SKM-1 (cell line): Measurements from ENCODE around the gene GOLGA6A.

Experiments used
- DNase-seq: peaks from one replicate; lab custom pipeline; 2025; ENCODE audit not compliant: unreplicated experiment; lab: John Stamatoyannopoulos, UW

GOLGA6A gene

GRCh38 chr15:74037171-74038117 lies 44.9 kb downstream of the GOLGA6A start:
- DNase-seq = no peak

DNA sequence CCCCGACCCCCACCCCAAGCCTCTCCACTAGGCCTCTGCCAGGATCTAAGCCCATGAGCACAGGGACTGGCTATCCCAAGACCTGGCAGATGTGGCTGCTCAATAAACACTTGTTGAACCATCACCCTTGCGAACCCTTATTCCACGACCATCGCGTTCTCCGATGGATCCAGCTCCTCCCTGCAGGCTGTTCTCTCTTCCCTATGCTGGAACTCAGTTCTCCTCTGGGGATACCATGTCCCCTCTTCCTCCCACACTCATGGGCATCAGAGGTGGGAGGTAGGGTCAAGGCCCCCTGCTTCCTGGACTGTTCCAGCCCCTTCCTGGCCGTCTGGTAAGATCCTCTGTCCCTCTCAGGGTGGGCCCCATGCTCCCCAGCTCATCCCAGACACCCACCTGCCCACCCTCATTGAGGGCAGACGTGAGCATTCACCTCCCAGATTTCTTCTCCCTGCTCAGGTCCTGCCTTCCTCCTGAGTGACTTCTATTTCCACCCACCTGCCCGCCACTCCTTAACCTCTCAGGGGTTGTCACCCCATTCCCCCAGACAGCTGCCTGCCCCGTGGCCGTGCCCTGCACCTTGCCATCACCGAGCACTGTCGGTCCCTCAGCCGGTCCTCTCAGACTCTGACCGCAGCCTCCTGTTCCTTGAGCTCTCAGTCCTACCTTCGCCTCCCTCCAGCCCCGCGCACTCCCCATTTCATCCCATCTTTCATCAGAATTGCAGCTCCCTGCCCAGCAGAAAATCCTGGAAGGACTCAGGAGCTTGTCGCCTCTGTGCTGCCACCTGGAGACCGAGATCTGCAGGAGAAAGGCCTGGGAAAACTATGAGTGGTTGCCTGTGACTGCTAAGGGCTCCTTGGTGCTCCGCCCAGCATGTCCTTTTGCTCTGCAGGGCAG lies 45.8 kb downstream of the GOLGA6A start:
- no peak for DNase-seq

GRCh38 chr15:74035121-74036017 lies 47.0 kb downstream of the GOLGA6A start:
- no peak for DNase-seq

- DNase-seq = no peak
Observed at GRCh38 chr15:74034206-74034755, 48.1 kb downstream of the GOLGA6A start.

DNA sequence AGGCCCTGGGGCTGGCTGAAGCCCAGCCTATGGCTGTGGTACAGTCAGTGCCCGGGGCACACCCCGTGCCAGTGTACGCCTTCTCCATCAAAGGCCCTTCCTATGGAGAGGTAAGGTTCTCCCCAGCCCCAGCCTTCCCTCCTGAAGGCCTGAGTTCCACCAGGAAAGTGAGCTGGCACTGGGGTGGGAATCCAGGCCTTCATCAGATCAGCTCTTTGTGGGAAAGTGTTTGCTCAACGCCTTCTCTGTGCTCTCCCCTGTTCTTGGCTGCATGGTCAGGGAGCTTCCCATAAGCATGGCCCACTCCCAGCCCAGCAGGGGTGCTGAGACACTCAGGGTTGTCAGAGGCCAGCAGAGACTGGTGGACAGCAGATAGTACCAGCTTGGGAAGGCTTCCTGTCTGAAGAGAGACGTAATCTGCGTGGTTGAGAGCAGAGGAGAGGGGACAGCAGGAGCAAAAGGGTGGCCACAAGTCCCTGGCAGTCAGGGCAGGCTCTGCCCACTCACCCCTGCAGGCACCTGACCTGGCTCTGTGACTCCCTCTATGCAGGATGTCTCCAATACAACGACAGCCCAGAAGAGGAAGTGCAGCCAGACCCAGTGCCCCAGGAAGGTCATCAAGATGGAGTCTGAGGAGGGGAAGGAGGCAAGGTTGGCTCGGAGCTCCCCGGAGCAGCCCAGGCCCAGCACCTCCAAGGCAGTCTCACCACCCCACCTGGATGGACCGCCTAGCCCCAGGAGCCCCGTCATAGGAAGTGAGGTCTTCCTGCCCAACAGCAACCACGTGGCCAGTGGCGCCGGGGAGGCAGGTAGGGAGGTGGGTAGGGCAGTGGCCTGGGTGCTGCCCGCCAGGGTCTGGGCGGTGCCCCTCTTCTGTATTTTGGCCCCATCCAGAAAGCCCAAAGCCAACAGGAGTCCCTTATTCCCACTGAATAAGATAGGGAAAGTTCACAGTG lies 49.5 kb downstream of the GOLGA6A start:
- no peak for DNase-seq

DNA sequence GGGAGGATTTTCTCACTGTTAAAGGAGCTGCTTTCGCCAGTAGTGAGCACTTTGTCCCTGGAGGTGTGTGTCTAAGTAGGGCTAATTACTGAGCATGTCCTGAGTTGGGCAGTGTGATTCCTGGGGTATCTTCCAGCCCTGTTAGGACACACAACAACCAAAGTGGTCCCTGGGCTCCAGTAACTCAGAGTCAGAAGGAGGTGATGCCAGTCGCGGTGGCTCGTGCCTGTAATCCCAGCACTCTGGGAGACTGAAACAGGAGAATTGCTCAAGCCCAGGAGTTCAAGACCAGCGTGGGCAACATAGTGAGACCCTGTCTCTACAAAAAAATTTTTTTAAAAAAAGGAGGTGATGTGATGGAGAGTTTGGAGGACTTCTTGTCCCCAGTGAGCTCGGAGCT lies 50.3 kb downstream of the GOLGA6A start:
- no peak for DNase-seq

GRCh38 chr15:74028646-74029045 lies 53.7 kb downstream of the GOLGA6A start:
- DNase-seq = no peak

DNA sequence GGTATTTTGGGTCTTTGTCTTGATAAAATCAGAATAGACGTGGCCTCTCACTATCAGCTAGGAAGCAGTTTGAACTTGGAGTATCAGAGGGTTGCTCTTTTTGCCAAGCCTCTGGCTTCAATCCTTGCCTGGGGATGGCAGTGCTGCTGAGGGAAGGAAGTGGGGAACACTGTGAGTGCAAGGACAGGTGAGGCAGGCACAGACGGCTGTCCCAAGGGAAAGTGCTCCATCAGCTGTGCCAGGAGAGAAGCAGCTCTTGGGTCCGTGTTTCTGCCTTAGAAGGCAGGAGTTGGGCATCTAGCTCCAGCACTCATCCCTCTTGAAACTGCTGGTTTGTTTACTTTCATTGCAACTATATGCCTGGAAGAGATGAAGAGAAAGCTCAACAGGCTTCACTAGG lies 54.7 kb downstream of the GOLGA6A start:
- DNase-seq = no peak

- no peak for DNase-seq
Observed at GRCh38 chr15:74025436-74025835, 56.9 kb downstream of the GOLGA6A start.

DNA sequence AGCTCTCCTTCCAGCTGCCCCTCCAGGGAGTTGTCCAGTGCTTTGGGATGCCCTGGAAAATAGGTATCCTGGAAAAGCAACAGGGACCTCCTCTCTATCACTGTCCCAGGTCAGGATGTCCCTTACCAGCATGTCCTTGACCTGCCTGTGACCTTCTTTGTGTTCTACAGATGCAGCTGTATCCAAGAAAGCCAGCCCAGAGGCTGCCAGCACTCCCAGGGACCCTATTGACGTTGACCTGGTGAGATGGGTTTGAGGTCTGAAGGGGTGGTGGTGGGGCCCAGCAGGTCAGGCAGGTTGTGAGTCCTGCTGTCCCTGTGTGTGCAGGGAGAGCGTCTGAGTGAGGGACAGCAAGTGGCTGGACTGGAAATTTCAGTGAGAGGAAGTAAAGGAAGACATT lies 57.7 kb downstream of the GOLGA6A start:
- DNase-seq = no peak

- DNase-seq = no peak
Observed at GRCh38 chr15:74022706-74023470, 59.5 kb downstream of the GOLGA6A start.
